GM19193 (cell line): Measurements from ENCODE around the gene SHLD1.

Source experiments
- POLR2A ChIP-seq: IDR thresholded peaks from 4 replicates; pipeline ENCODE4 v1.6.1; 2011; ENCODE audit not compliant: insufficient read depth, insufficient read length; ENCODE audit errors: extremely low read depth

SHLD1 gene

DNA sequence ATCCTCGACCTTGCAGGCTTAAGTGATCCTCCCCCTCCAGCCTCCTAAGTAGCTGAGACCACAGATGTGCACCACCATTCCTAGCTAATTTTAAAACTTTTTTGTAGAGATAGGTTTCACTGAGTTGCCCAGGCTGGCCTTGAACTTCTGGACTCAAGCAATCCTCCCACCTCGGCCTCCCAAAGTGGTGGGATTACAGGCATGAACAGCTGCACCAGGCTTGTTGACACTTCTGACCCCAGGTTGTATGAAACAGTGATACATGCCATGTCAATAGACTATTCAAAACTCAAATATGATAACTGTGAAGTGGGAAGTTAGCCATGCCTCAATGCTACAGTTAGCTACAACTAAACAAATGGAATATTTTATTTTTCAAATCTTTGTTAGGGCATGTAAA is 20.1 kb upstream of the SHLD1 start:
- TF ChIP-seq POLR2A, result no peak

DNA sequence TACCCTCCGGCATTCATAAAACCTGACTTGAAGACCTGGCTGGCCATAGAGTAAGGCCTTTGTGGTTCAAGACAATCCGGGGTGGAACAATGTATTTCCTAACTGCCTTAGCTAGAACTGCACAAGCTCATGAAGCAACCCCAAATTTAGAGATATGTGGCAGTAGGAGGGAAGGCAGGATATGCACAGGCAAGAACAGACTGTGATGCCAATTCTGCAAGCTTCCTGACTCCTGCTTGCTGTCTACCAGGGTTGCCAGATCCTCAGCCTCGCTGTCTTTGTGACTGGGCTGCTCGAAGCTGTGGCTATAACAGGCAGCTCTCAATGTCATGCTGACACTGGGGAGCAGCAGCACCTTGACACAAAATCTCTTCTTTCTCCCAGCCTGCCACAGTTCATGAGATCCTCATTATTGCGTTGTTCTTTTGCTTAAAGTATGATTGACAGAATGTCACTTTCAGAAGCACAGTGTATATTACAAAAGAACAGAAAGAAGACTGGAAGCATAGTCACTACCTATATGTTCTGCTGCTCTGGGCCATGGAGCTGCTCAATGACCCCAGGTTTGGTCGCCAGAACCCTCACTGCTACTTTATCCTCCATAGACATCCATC is 18.3 kb upstream of the SHLD1 start:
- TF ChIP-seq POLR2A, result no peak

DNA sequence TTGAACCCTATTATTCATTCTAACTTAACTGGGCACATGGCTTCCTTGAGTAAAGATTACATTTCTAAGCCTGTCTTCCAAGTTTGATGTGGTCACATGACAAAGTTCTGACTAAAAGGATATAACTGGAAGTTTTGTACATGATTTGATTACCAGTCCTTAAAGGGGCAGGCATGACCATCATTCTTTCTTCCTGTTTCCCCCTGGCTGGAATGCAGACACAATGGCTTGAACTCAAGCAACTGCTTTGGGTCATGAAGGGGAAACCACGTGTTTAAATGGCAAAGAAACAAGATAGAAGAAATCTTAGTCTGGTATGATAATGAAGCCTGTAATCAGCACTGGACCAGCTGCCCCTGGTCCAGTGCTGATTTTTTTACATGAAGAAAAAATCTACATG is 15.6 kb upstream of the SHLD1 start:
- no peak for TF ChIP-seq POLR2A

DNA sequence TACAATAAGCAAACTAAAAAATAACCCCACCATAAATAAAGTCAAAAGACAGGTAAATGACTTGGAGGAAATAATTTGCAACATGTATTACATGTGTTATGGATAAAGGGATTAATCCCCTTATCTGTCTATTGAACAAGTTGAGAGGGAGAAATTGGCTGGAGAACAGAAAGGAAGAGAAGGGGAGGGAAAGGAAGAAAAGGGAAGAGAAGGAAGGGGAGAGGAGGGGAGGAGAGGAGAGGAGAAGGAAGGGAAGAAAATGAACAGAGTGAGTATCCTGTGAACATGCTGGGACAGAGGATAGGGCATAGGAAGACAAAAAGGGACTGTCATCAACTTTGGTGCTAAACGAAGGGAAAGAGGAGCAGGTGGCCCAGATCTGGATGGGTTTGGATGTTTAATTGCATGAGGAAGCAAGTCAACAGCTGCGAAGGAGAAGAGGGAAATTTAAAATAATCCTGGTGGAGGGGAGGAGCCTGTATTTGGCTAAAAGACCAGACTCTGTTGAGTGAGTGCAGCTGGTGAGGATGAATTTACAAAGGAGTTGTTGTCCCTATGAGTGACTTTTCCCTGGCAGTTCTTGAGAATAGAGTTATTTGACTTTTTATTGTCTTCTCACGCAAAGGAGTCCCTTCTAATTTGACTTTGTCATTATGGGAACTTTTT is 14.2 kb upstream of the SHLD1 start:
- no peak for TF ChIP-seq POLR2A

DNA sequence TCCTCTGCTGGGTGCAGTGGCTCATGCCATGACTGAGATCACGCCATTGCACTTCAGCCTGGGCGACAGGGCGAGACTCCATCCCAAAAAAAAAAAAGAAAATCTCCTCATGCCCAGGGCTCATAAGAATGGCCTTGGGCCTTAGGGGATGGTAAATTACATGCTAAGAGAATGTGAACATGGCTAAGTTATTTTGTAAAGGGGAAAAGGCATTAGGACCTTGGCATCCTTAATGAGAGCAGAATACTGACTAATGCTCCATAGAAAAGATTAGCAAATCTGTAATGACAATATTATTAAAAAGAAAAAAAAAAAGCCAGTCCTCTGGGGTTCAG is 12.6 kb upstream of the SHLD1 start:
- TF ChIP-seq POLR2A, result no peak

DNA sequence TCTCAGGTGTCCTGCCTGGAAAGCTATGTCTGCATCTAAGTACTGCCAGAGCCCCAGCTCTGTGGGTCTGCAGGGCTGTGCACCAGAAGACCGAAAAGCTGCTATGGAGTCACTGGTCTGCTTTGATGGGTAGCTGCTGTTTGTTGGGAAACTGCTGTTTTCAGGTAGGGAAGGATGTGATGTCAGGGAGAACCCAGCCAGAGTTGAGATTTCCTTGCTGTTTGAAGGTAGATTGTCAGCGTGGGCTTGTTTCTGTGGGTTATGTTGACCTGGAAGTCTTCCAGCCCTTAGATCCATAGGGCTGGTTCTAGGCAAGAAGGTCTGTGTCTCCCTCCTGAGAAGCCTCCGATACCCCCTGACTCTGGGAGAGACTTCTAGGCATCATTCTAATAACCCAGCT is 12.2 kb upstream of the SHLD1 start:
- TF ChIP-seq POLR2A, result no peak

DNA sequence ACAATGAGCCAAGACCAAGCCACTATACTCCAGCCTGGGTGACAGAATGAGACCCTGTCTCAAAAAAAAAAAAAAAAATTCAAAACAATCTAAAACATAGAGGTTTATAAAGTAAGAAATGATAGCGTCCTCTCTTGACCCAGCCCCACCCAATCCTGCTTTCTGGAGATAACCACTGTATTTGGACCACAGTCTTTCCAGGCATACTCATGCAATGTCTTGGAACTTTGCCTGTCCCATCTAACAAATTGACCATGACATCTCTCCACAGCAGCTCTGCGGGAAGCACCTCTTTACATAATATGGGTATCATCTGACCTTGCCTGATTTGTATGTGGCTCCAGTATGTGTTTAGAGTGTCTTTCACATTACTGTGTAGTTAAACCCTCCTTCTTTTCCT is 9.1 kb upstream of the SHLD1 start:
- TF ChIP-seq POLR2A, result no peak

DNA sequence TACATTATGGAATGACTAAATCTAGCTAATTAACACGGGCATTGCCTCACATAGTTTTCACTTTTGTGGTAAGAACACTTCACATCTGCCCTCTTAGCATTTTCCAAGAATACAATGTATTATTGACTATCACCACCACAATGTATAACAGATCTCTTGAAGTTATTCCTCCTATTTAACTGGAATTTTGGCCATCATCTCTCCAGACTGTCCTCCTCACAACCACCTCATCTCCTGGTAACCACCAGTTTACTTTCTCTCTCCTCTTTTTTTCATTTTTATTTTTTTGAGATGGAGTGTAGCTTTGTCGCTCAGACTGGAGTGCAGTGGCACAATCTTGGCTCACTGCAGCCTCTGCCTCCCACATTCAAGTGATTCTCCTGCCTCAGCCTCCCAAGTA is 8.2 kb upstream of the SHLD1 start:
- no peak for TF ChIP-seq POLR2A

DNA sequence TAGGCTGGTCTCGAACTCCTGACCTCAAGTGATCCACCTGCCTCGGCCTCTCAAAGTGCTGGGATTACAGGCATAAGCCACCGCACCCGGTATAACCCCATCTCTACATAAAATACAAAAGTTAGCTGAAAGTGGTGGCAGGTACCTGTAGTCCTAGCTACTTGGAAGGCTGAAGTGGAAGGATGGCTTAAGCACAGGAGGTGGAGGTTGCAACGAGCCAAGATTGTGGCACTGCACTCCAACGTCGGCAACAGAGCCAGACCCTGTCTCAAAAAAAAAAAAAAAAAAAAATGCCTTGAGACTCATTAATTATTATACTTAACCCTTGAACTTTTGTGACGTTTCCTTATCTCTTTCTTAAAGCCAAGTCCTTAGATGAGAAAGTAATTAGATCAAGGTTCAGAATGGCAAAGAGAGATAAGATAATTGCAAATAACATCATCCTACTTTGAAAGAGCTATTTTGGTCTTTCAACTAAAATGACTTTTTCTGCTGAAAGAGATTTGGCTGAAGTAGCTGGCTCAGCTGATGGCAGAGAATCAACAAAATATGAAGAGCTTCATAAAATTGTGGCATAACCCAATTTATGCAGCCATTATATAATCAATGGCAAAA is 4.7 kb upstream of the SHLD1 start:
- TF ChIP-seq POLR2A, result no peak

DNA sequence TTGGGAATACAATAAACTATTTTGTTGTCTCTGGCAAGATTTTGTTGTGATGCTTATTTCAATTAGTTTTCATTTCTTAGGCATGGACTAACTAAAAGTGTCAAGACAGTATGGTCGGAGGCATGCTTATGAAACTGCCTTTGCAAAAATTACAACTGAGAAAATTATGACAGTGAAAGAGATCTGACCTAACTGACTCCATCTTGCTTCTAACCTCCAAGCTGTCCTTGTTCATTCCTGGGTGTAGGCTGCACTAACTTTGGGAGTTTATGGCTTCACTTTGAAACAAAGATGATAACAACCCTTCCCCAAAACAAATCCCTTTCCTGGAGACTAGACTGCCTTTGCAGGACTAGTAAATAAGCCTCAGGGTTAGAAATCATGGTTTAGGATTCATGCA is 4.1 kb upstream of the SHLD1 start:
- no peak for TF ChIP-seq POLR2A

DNA sequence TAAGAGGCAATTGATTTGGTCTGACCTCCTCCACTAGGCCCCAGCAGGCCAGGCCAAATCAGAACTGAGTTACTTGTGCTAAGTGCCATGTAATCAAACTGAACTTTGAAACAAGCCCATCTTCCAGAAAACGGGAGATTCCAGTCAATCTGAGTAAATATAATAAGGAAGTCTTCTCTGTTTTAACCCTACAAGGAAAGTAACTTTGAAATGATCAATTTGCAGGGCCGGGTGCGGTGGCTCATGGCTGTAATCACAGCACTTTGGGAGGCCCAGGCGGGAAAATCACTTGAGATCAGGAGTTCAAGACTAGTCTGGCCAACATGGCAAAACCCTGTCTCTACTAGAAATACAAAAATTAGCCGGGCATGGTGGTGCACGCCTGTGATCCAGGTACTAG is 2.0 kb upstream of the SHLD1 start:
- TF ChIP-seq POLR2A, result no peak

DNA sequence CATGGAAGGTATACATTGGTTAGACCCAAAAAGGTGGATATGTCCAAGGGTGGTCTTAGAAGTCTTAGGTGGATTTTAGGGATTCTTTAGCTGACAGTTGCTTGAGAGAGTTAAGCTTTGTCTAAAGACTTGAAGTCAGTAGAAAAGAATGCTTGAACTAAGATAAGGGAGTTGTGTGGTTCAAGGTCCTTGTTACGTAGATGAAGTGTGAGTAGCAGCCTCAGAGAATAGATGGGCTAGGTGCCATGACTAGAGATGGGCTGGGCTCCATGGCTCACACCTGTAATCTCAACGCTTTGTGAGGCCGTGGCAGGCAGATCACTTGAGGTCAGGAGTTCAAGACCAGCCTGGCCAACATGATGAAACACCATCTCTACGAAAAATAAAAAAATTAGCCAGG is 1.7 kb downstream of the SHLD1 start:
- no peak for TF ChIP-seq POLR2A

DNA sequence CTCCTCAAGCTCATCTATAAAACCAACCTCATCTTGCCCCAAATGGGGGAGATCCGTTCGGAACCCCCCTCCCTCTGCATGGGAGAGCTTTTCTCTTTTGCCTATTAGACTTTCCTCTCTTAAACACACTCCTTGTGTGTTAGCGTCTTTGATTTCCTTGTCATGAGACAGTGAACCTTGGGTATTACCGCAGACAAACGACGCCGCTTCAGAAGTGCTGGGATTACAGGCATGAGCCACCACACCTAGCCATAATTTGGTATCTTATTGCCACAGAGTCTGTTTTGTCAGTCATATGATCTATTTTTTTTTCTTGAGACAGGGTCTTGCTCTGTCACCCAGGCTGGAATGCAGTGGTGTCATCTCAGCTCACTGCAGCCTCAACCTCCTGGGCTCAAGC is 3.6 kb downstream of the SHLD1 start:
- TF ChIP-seq POLR2A, result no peak

DNA sequence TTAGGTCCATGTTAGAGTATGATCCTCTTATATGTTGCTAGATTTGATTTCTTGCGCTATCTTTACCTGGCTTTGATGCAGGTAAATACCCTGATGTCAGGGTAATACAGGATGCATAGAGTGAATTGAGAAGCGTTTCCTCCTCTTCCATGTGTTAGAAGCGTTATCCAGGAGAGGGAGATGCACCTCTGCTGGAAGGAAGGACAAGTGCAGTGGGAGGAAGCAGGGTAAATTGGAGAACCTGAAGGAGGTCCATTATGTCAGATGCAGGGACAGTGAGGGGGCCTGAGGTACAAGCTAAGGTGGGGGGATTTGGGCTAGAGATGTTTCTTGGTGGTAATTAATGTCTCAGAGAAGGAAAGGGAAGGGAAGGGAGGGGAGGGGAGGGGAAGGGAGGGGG is 7.7 kb downstream of the SHLD1 start:
- TF ChIP-seq POLR2A, result no peak

DNA sequence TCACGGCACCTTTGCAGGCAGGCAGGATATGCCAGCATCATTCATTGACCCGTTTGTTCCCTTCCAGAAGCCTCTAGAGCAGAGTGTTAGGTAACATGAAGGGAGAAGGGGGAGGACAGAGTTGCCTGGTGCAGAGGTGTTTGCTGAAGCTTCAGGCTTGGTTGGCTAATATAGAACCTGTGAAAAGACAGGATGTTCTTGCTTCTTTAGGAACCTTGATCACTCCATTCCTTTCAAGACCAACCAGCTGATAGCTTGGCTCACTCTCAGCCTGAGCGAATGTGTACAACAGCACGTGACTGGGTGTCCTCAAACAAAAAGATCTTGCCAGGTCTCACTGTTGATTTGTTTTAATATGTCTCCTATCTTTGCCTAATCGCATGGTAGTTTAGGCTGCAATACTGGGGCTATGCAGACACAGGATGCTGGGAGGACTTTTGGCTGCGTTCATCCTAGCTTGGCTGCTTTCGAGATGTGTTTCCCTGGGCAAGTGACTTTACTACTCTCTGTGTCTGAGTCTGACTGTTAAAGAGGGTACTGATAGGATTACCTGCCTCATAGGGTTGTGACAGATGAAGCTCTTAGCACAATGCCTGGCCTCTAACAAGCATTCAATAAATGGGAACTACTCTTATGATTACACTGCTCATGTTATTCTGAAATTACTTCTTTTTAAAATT is 16.0 kb downstream of the SHLD1 start:
- TF ChIP-seq POLR2A, result no peak
